Measurements from ENCODE around the gene GAS2L1.

GRCh38 chr22:29330291-29330690 is 23.8 kb downstream of the GAS2L1 start:
- TF ChIP-seq POLR2A (IDR thresholded peaks at IDR 0.05; ENCODE audit: low read depth, low read length) (no peak), POLR2AphosphoS5 (IDR thresholded peaks at IDR 0.05; ENCODE audit: low read depth, low read length) (no peak), TAF1 (IDR thresholded peaks at IDR 0.05; ENCODE audit: borderline replicate concordance, low read depth, low read length) (no peak)

All from GM12892 (cell line).